Measurements from ENCODE around the gene ATP11B. TPM values are rescaled to one million over a fixed set of nuclear protein-coding genes. Genes with fewer than 3 reads are reported as not detected.

The ATP11B gene
- 111 and 160 TPM in 2 replicates for total RNA-seq

DNA sequence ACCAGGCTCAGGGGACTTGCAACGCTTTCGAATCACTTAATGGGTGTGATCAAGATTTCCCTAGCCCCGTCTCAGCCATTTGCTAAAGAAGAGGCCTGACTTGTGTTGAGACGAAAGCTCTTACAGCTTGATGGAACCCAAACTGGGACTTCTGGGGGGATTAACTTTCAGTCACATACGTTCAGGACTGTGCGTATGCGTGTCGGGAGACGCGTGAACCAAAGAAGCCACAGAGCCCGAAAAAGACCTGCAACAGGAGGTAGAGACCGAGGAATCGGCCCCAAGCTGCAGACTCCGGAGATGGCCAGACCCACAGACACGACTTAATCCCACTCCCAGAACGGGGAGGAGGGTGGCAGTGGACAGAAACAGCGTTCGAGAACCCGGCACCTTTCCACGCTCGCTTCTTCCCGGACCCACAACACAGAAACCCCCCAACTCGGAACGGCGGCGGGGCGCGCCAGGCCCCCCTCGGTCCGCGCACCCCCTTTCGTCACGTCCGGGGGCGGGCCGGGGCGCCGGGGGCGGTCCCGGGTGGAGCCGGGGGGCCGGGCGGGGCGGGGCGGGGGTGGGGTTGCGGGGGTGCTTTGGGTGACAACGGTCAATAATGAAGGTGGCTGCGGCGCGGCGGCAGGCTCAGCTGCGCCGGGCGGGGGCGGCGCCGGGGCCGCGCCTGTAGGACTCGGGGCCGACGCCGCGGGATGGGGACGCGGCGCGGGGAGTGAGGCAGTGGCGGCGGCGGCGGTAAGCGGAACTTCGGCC, at the start of gene ATP11B:
Gene ATP11B (plus strand): TSS at position 604 of the 762 bp plus-strand sequence. CDS start 256 bp downstream, outside the sequence.
- DNase-seq, result peak; percentile 64

DNA sequence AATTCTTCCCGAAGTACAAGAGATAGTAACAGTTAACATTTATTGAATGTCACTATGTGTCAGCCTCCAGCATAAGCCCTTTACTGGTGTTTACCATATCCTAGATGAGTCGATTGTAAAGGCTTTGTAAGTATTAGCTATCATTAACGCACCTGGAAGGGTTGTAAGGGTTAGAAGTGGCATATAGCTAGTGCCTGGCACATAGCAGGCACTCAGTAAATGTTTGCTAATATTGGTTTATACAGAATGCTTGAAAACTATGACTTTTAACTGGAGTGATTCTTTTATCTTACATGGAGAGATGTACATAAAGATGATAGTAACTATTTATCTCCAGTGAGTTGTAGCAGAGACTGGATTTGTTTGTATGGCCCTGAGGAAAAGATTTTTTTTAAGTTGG, 46.3 kb upstream of the ATP11B start:
- no peak for DNase-seq

DNA sequence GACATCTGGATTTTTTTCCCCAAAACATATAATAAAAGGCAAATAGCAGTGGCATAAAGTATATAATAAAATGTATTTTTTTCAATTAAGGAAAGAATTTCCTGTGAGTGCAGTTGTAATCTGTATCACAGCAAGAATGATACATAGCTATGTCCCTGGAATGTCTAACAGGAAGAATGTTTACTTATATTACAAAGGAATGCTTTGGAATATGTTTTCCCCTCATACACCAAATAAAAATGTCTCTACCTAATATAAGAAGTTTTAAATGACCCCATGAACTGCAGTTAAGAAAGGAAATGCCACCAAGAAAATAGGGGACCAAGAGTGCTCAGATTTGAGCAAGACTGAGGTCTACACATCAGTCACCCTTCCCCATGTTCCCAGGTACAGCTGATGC, 38.0 kb upstream of the ATP11B start:
- peak; percentile 55 for DNase-seq

DNA sequence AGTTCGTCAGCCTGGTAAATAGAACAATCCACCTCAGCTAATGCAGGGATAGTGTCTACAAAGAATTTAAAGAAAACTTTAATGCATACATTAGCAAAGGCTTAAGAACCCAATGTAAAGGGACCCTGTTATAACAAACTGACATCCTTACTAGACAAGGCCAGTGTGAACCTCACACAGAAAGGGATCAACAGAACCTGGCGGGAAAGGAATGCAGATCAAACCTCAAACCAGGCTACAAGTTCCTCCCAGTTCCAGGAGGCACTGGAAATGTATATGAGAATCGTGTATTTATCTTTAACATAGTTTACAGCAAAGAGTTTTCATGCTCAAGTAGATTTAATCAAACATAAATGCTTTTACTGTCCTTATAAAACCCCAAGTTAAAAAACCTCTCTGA, 37.6 kb upstream of the ATP11B start:
- no peak for DNase-seq

DNA sequence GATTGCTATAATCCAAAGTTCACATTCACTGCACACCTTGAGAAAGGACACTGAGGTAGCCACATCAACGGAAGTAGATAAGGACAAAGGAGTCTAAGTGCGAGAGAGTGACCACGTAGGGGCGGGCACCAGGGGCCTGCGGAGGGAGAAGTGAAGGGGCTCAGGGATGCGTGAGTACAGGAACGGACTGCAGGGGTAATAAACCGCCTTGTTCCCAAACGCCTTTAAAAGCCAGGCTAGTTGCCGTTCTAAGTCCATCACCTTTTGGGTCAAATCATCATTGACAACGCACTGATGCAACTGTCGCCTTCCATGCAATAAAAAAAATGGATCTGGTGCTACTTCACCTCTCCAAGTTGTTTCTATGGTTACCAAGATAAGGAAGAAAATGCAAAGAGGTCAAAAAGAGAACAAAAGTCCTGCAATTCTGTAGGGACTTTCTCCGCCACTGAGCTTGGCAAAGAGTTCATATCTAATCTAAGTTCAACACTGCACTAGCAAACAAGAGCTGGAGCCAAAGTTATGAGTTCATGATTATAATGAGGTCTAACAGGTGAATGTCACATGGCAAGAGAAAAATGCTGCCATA, 32.6 kb upstream of the ATP11B start:
- DNase-seq, result no peak

DNA sequence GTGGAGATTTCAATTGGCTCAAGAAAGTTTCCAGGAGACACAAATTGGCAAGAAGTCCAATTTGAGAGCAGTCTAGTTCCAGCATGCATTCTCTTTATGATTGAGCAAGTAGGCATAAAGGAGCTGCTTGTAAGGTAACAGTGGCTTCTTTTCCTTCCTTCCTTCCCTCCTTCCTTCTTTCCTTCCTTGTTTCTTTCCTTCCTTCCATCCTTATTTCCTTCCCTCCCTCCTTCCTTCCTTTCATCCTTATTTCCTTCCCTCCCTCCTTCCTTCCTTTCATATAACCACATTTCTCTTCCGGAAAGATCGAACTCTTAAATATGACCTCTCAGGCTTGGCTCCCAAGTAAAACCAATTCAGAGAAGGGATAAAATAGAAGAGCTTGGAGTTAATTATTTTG, 29.4 kb upstream of the ATP11B start:
- DNase-seq, result no peak

DNA sequence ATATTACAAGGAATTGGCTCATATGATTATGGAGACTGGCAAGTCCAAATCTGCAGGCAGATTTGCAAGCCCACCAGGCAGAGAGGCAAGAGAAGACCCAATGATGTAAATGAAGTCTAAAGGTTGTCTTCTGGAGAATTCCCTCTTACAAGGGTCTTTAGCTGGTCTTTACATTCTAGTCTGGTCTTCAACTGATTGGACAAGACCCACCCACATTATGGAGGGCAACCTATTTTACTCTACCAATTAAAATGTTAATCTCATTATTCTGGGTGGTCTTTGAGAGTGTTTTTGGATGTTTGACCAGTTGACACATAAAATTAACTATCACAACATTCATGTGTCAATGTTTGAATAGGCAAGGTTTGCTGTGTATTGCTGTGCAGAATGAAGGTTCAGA, 28.0 kb upstream of the ATP11B start:
- no peak for DNase-seq

DNA sequence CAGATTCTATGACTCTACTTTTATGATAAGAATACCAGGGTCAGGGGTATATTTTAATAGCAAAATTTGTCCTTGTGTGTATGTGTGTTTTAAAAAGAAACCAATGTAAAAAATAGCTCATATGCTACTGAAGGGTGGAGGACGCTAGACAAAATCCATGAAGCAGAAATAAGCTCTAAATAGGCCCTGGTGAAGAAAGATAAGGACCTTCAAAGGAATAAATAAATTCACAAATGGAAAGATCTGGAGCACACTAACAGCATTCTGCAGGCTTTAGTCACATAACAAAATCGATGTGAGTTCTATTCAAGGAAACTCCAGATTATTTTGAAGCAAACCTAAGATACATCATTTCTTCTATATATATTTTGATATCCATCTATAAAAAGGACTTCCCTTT, 27.2 kb upstream of the ATP11B start:
- no peak for DNase-seq

DNA sequence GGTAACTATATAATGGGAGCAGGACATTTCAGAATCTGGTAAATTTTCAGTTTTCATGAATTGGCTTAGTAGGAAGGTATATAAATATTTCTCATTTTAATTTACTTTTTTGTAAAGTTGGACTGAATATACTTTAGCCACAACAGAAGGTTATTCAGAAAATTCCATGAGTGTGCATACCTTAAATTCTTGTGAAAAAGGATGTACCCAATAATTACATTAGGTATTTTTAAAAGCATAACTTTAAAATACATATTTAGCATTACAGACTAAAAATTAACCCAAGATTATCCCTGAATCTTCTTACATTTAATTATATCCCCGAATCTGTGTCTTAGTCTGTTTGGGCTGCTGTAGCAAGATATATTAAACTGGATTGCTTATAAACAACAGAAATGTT, 24.9 kb upstream of the ATP11B start:
- no peak for DNase-seq

DNA sequence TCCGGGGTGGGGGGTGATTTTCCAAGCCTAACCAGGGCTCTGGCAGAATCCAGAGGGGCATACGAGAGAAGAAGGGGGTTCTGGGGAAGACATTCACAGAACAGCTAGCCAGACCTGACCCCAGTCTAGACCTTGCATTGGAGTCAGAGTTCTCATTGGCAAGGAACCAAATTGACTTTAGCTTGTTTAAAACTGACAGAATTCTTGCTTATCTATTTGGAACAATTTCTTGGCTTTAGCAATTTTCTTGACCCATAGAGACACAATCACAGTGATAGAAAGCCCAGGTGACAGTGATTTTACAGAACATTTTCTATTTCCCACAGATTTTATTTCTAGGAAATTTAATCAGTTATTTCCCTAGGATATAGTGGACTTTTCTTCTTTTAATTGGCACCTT, 23.6 kb upstream of the ATP11B start:
- DNase-seq, result no peak

DNA sequence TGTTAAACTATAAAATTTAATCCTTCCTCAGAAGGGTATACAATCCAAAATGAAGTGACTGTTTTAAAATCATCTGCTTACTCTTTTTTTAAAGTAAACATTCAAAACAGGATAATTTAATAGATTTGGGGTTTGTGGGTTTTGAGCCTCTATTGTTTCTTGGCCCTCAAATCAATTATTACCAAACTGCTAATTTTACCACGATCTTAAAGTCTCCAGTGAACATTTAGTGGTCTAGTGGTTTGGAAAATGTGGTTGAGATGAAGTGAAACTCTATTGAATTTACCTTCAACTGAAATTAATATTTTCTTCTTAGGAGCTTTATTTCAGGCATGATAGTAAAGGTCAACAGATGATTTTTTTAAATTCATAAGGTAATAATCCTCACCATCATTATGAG, 11.2 kb upstream of the ATP11B start:
- DNase-seq, result no peak

DNA sequence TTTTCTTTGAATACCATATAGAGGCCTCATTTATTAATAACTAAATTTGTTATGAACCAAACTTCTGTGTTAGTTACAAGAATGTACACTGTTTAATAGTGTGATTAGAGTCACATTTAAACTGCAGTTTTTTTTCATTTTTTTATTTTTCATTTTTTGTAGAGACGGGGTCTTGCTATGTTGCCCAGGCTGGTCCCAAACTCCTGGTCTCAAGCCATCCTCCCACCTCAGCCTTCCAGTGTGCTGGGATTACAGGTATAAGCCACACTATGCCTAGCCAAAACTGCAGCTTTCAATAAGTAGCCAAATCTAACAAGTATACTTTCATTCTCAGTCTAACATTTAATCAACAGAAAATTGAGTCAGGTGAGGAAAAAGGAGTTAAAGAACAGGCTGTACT, 10.2 kb upstream of the ATP11B start:
- DNase-seq, result no peak

DNA sequence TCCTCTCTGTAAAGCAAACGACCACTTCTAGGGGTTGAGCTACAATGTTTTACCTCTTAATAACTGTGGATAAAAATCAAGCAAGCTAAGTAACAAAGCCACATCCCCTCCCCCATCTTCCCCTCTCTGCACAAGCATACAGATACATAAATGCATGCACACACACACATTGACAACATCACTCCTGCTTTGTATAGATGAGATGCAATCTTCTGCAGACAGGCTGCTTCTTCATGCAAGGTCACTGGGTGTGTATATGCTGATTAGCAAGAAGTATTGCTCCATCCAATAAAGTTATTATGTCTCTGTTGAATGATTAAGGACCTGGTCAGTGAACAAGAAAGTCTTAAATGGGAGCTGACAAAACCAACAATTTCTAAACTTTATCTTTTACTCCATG, 8.8 kb upstream of the ATP11B start:
- no peak for DNase-seq

DNA sequence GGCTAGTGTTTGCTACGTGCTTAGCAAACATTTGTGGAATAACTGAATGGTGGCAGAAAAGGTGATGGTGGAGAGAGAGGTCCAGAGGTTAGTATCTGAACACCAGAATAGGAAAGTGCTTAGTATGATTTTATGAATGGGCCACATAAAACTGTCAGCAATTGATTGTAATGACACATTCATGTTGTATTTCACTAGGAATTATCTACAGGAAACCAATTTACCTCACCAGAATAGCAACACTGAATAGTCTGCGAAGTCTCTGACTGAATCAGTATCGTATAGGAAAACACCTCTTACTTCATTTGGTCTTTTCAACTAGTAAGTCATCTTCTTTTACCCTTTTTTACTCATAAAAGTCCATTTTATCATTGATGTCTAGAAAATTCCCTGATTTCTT, 8.2 kb upstream of the ATP11B start:
- DNase-seq, result peak; percentile 64

DNA sequence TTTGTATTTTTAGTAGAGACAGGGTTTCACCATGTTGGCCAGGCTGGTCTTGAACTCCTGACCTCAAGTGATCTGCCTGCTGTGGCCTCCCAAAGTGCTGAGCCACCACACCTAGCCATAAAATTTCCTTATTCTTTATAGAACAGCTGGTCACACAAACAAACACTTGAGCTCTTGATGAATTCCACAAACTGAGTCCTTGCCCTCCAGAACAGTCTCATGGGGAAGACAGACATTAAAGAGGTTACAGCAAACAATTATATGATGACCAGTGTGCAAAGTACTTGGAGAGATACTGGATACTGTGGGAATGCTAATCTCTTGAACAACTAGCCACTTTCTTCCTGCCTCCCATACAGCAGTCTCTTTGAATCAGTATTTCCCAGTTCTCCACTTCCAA, 7.5 kb upstream of the ATP11B start:
- DNase-seq, result no peak

DNA sequence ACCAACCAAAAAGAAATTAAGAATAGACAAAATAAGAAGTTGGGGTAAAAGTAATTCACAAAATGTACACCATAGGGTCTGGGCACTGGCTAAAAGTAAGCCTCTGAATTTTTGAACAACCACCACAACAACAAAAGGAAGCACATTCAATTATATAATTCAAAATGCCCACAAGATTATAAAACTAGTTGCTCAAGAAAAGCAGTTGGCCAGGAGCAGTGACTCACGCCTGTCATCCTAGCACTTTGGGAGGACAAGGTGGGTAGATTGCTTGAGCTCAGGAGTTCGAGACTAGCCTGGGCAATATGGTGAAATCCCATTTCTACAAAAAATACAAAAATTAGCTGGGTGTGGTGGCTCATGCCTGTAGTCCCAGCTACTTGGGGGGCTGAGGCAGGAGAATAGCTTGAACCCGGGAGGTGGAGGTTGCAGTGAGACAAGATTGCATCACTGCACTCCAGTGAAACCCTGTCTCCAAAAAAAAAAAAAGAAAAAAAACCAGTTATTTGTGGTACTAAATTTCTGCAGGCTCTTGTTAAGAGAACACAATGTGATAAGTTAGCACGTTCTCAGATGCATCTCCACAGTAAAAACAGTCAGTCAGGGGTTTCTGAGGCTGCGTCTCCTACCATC, 6.6 kb upstream of the ATP11B start:
- no peak for DNase-seq

DNA sequence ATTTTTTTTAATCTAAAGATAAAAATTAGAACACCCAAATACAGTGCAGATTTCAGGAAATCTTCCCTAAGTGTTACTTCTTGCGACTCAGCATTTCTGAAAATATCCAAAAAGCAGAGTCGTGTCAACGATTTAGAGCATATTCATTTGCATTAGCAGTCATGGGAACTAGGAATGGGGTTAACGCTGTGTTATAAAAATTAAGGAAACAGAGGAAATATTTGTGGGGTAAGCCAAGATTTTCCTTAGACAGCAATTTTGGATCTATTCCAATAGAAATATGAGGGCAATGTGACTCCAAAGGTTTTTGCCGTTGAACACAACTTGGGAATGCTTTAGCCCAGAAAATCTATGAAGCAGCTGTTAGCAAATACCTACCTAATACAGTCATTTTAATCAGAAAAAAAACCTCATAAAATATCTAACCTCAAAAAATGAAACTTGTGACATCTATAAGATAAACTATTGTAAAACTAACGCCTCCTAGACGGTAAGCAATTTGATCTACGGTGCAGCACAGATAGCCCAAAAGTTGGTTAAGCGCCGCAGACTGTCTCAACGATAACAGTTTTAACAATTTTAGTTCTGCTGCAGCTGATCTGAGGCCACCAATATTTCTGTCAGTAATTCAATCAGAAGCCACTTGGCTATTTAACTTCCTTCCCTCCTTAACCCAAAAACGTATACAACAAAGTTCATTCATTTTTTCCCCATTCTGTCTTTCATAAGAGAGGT, 5.8 kb upstream of the ATP11B start:
- peak; percentile 75 for DNase-seq

DNA sequence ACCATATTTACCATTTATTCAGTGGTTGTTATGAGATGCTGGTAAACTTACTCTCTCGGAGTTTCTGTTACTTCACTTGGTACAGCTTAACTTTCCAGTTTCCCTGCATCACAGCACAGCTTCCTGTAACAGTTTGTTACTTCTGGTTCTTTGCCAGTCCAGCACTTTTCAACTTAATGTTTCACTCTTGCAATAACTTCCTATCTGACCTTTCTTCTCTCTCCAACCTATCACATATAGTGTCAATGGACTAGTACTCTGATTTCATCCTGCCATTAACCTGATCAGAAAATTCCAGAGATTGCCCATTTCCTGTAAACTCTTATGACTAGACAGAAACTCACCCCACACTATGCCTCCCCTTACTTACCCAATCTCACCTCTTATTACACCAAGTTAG, 3.9 kb upstream of the ATP11B start:
- DNase-seq, result peak; percentile 49

DNA sequence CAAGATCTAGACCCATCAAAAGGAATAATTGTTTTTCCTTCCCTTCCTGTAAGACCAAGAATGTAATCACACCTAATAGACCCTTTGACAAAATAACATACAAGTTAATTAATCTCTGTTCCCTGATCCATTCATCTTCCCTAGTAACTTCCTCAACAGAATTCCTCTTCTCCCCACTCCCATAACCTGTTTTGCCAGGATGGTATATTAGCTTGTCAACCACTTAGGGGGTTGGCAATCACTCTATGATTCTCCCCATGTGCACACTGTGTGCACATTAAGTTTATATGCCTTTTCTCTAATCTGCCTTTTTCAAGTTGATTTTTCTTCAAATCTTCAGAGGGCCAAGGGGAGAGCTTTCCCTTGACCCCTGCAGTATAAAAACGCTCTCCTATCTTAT, 2.7 kb upstream of the ATP11B start:
- DNase-seq, result no peak

DNA sequence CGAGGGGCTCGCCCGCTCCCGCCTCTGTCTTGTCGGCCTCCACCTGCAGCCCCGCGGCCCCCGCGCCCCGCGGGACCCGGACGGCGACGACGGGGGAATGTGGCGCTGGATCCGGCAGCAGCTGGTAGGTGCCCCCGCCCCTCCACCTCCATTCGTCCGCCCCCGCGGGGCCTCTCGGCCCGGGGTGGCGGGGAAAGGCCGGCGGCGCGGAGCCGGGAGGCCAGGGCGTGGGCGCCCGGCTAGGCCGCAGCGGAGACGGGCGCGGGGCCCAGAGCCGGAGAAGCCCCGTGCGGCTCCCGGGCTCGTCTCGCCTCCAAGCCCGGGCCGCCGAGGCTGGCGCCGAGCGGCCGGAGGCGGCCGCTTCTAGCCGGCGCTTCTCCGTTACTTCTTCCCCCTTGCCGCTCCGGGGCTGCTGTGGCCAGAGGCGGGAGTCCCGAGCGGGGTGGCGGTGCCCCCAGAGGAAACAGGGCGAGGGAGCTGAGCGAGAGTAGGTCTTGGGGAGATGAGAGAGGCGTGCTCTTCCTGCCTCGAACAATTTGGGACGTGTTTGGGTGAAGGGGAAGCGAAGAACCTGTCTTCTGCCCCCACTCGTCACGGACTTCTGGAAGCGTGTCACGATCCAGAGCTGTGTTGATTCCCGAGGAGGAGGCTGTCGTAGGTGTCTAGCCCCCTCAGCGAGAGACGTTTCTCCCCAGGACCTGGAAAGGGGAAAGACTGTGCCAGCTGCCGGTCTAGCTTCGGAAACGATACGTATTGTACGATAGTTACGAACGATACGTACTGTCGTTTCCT, 555 bp downstream of the ATP11B start:
- peak; percentile 66 for DNase-seq

DNA sequence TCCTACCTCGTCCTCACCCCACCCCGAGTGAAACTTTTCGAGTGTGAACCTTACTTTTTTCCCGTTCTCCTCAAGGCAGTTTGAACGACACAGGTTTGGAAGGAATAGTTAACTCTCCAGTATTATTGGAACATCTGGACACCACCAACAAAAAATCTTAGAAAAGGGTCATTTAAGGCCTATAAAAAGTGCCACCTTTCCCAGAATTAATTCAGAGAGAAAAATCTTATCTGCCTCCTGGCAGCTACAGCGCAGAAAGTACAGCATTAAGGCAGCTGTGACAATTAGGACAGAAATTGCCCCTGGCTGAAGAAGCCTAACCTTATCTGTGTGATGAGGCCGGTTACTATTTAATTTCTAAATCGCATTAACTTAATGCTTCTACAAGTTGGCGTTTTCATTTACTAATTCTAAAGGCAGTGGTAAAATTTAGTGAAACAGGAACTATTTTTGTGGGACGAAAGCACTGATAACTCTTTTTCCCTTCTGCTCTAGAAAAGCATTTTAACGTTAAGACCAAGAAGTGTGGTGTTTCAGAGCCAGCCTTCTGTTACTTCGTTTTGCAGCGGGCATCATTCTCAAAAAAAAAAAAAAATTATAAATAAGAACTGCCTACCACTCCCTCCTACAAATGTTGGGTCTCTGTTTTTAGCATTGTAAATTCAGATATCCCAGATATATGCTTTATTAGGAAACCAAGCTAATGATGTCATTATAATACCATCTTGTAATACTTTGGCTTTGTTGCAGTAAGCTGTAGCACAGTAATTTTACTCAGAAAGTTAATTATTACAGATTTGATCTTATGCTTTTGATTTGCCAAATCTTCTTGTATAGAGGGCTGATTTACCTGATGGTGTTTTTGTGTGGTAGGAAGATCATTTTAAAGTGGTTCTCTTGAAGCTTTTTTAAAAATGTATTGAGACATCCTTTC, 1.4 kb downstream of the ATP11B start:
- peak; percentile 7 for DNase-seq

All from dermis blood vessel endothelial cell (primary cell).